NCI-H128 (cell line): Measurements from ENCODE around the gene ZNF462.
"Not testable (repeated sequence)": the region's sequence is repeated elsewhere in the genome, so short reads cannot be mapped to it uniquely, and the experiment has no call there.

Experiments used
- DNase-seq: peaks from one replicate; lab custom pipeline; 2025; ENCODE audit not compliant: unreplicated experiment; lab: John Stamatoyannopoulos, UW

Gene ZNF462, protein sequence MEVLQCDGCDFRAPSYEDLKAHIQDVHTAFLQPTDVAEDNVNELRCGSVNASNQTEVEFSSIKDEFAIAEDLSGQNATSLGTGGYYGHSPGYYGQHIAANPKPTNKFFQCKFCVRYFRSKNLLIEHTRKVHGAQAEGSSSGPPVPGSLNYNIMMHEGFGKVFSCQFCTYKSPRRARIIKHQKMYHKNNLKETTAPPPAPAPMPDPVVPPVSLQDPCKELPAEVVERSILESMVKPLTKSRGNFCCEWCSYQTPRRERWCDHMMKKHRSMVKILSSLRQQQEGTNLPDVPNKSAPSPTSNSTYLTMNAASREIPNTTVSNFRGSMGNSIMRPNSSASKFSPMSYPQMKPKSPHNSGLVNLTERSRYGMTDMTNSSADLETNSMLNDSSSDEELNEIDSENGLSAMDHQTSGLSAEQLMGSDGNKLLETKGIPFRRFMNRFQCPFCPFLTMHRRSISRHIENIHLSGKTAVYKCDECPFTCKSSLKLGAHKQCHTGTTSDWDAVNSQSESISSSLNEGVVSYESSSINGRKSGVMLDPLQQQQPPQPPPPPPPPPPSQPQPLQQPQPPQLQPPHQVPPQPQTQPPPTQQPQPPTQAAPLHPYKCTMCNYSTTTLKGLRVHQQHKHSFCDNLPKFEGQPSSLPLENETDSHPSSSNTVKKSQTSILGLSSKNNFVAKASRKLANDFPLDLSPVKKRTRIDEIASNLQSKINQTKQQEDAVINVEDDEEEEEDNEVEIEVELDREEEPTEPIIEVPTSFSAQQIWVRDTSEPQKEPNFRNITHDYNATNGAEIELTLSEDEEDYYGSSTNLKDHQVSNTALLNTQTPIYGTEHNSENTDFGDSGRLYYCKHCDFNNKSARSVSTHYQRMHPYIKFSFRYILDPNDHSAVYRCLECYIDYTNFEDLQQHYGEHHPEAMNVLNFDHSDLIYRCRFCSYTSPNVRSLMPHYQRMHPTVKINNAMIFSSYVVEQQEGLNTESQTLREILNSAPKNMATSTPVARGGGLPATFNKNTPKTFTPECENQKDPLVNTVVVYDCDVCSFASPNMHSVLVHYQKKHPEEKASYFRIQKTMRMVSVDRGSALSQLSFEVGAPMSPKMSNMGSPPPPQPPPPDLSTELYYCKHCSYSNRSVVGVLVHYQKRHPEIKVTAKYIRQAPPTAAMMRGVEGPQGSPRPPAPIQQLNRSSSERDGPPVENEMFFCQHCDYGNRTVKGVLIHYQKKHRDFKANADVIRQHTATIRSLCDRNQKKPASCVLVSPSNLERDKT (N-terminal part only)

GRCh38 chr9:106862821-106863720, at the start of gene ZNF462:
TSS of gene ZNF462 (plus strand) at chr9:106863166. CDS start at chr9:106923384, 60,218 bp downstream.
- peak; percentile 40 for DNase-seq

- DNase-seq, result no peak
Measured at GRCh38 chr9:106816524-106816923, 46.4 kb upstream of the ZNF462 start.

- DNase-seq, result no peak
Measured at GRCh38 chr9:106818034-106818433, 44.9 kb upstream of the ZNF462 start.

GRCh38 chr9:106820866-106821265, 42.1 kb upstream of the ZNF462 start:
- no peak for DNase-seq

DNA sequence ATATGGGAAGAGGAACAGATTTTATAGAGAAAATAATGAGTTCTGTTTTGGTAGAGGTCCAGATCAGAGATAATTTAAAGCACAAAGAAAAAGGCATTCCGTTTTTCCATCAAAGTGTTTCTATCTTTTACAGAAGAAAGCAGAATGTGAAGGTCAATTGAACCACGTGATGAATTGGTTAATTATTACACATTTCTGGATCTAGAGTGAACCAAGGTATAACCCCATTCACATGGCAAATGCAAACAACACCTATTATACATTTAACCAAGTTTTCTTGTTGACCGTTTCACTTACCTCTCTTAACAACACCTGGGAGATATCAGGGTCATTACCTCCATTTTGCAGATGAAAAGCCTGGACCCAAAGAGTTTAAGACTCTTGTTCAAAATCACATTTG, 34.9 kb upstream of the ZNF462 start:
- no peak for DNase-seq

- DNase-seq, result no peak
Measured at GRCh38 chr9:106828965-106829364, 34.0 kb upstream of the ZNF462 start.

DNA sequence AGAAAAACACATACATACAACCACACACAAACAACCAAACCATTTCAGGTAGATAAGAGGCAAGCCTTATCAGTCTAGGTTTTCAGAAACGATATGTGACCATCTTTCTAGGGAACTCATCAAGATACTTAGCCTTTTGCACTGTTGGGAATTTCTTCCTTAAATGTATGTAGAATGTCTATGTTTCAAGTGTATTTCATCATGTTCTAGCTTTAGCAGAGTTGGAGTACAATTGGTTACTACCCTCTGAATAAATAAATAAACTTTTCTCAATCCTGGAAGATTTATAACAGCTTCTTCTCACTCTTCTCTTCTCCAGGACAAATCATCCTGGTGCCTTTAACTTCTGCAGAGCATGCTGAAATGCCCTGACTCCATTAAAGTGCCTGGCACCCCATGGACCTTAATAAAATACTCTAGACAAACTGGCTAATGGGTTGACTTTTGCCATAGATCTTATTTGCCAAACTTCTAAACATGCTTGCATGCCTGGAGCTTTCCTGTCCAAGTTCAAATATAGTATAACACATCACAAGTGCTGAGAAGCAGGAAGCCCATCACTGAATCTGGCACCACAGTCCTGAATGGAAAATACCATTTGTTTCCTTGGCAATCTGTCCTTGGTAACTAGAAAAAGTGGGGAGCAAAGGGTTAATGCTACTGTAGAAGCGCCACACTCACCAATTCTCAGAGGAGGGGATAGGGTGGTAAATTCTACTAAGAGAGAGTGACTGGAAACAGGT, 33.1 kb upstream of the ZNF462 start:
- no peak for DNase-seq

- no peak for DNase-seq
Measured at GRCh38 chr9:106830527-106831150, 32.3 kb upstream of the ZNF462 start.

DNA sequence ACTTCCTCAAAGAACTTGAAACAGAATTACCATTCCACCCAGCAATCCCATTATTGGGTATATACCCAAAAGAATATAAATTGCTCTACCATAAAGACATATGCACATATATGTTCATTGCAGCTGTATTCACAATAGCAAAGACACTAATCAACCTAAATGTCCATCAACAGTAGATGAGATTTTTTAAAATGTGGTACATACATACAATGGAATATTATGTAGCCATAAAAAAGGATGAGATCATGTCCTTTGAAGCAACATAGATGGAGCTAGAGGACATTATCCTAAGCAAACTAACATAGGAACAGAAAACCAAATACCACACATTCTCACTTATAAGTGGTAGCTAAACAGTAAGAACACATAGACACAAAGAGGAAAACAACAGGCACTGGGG, 28.1 kb upstream of the ZNF462 start:
- DNase-seq, result no peak

DNA sequence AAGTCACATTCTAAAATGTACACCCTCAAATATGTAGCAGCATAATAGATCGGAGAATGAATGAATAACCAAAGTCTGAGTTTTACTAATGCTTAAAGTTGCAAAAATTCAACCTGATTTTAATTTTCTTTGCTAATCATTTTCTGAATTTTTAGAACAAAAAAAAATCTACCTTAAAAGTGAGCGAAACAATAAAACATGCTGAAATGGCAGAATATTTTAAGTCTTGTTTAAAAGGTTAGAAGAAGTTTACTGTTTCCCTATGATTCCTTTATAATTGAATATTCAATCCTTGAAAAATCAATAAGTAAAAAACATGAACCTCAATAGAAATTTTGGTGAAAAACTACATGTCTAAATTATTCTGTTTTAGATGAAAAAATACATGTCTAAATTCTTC, 27.1 kb upstream of the ZNF462 start:
- no peak for DNase-seq

DNA sequence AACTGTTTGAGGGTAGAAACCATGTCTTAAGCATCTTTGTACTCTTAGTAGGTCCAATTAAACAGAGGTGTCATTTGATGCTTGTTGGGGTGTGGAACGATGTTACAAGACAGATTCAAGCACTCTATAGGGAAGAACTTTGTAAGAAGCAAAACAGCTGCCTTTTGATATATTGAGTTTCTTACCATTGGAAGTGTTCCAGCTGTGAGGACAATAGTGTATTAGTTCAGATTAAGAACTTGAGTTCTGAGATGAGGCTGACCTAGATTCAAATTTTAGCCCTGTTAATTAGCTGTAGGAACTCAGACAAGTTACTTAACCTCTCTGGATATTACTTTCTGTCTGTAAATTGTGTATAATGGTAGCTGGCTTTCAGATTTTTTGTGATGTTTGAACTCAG, 19.6 kb upstream of the ZNF462 start:
- DNase-seq, result no peak

- no peak for DNase-seq
Measured at GRCh38 chr9:106846307-106846706, 16.7 kb upstream of the ZNF462 start.

- DNase-seq, result no peak
Measured at GRCh38 chr9:106846857-106847256, 16.1 kb upstream of the ZNF462 start.

GRCh38 chr9:106851640-106852039, 11.3 kb upstream of the ZNF462 start:
- DNase-seq, result not testable (repeated sequence)

- no peak for DNase-seq
Measured at GRCh38 chr9:106857811-106858470, 5.0 kb upstream of the ZNF462 start.

GRCh38 chr9:106859957-106860720, 2.8 kb upstream of the ZNF462 start:
- DNase-seq, result no peak

DNA sequence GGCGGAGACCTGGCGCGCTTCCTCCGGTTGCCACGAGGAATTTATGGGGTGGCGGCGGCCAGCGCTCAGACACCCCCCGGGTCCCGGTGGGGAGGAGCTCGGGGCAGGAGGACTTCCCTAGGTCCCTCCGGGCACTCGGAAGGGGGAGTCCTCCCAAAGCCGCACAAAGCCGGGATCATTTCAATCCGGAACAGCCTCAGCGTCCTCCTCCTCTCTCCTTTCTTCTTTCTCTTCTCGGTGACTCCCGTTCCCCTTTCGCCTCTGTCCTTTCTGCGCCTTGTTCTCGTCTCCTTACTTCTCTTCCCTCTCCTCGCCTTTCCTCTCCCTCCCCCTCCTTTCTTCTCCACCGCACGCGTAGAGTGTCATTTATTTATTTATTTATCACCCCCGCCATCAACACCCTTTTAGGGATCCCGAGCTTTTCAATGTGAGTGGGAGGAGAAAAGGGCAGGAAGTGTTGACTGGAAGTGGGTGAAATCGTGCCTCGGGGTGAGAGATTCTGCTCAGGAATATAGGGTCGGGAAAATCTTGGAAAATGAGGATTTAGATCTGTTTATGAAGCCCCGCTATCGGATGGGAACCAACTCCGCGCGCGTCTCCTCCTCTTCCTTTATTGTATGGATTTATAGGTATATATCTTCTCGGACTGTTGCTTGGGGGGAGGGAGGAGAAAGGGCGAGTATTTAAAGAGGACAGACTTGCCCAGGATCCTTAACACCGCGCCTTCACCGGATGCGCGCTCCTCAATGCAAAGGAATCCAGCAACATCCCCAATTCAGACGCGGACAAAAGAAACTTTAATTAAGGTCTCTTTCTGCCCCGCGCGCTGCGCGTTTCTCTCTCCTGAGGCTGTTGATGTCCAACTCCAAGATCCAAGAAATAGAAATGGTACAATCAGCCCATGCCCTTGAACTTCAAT, 2.0 kb upstream of the ZNF462 start:
- no peak for DNase-seq
